ENCODE results near the gene PELI2.

PELI2 gene

GRCh38 chr14:56211844-56212243 is 93.6 kb downstream of the PELI2 start:
- TF ChIP-seq CTCF (IDR thresholded peaks at IDR 0.05), result no peak
- no peak for TF ChIP-seq ZFX (IDR thresholded peaks at IDR 0.05; ENCODE audit: borderline replicate concordance)
- no peak overlapping the region for H3K27ac ChIP-seq

- no peak for TF ChIP-seq ZFX (IDR thresholded peaks at IDR 0.05; ENCODE audit: borderline replicate concordance)
- TF ChIP-seq CTCF (IDR thresholded peaks at IDR 0.05), result no peak
- no peak overlapping the region for H3K27ac ChIP-seq
Measured at GRCh38 chr14:56212521-56212920, 94.3 kb downstream of the PELI2 start.

GRCh38 chr14:56213306-56213705 is 95.1 kb downstream of the PELI2 start:
- no peak overlapping the region for H3K27ac ChIP-seq
- TF ChIP-seq ZFX (IDR thresholded peaks at IDR 0.05; ENCODE audit: borderline replicate concordance) (no peak), CTCF (IDR thresholded peaks at IDR 0.05) (no peak)

GRCh38 chr14:56215180-56215579 is 97.0 kb downstream of the PELI2 start:
- H3K27ac ChIP-seq, result no peak overlapping the region
- TF ChIP-seq ZFX (IDR thresholded peaks at IDR 0.05; ENCODE audit: borderline replicate concordance), result no peak
- TF ChIP-seq CTCF (IDR thresholded peaks at IDR 0.05), result no peak

GRCh38 chr14:56216626-56217379 is 98.6 kb downstream of the PELI2 start:
- no peak for TF ChIP-seq ZFX (IDR thresholded peaks at IDR 0.05; ENCODE audit: borderline replicate concordance)
- no peak for TF ChIP-seq CTCF (IDR thresholded peaks at IDR 0.05)
- no peak overlapping the region for H3K27ac ChIP-seq

GRCh38 chr14:56217380-56218045 is 99.3 kb downstream of the PELI2 start:
- H3K27ac ChIP-seq, result no peak overlapping the region
- TF ChIP-seq CTCF (IDR thresholded peaks at IDR 0.05), result no peak
- TF ChIP-seq ZFX (IDR thresholded peaks at IDR 0.05; ENCODE audit: borderline replicate concordance), result no peak

Data from 22Rv1 (cell line).